D721Med (cell line): ENCODE results near the gene PDXDC1.
"Not testable (repeated sequence)": the region's sequence is repeated elsewhere in the genome, so short reads cannot be mapped to it uniquely, and the experiment has no call there.

Source experiments
- DNase-seq: peaks from one replicate; pipeline ENCODE4 v3.0.0; 2011; ENCODE audit warnings: low spot score; ENCODE audit not compliant: insufficient read length
- FAIRE-seq: peaks from 2 replicates; lab custom pipeline; 2011; peaks lifted over from hg19 to GRCh38; lab: Jason Lieb, UNC
- CTCF ChIP-seq: IDR thresholded peaks from 2 replicates; pipeline ENCODE4 v1.5.1; 2012; ENCODE audit warnings: mild to moderate bottlenecking, control low read depth; ENCODE audit not compliant: insufficient read depth; ENCODE audit errors: missing control alignments

Gene PDXDC1

DNA sequence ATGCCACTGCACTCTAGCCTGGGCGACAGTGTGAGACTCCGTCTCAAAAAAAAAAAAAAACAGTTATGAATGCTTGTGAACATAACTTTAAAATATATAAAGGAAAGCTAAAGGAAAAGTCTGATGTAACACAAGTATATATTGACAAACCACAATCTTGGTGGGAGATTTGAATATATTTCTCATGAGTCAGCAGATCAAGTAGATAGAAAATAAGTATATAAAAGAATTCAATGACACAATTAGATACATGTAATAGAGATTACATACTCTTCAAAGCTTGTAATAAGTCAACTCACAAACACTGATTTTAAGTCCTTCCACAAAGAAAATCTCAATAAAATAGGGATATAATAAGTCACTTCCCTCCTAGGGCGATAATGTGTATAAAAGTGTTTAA lies 40.8 kb downstream of the PDXDC1 start:
- not testable (repeated sequence) for FAIRE-seq, DNase-seq

DNA sequence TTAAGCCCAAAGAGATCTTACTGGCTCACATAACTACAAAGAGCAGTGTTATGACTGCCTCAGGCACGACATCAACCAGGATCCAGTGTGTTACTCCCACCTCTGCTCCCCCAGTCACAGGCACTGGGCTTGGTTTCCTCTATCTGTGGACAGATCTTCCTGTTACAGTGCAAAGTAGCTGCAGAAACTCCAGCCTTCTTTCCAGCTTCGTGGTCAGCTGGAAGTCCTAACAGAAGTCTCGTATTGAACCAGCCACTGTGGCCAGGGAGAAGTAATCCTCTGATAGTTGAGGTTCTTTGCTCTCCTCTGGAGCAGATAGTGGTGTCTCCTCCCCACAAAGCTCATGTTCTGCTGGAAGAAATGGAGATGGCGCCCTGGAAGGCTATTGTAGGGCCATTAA lies 41.5 kb downstream of the PDXDC1 start:
- DNase-seq, FAIRE-seq: not testable (repeated sequence)

- not testable (repeated sequence) for FAIRE-seq, DNase-seq
Measured at GRCh38 chr16:15016951-15017580, 42.2 kb downstream of the PDXDC1 start.

DNA sequence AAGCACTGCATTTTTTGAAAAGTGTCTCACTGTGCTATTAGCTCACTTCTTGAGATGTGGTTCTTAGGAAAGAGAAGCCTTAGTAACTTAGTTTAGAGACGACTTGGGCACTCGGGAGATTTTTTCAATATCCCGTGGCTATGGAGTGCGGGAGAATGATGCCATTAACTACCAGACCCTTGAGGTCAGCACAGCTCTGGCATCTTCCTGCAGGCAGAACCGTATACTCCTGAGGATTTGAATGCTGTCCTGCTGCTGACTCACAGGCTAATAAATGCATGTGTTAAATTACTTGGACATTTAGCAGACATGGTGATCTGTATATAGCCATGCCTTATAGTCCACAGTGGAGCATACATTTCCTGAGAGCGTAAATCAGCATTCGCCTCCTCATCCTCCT lies 46.6 kb downstream of the PDXDC1 start:
- not testable (repeated sequence) for FAIRE-seq, DNase-seq

DNA sequence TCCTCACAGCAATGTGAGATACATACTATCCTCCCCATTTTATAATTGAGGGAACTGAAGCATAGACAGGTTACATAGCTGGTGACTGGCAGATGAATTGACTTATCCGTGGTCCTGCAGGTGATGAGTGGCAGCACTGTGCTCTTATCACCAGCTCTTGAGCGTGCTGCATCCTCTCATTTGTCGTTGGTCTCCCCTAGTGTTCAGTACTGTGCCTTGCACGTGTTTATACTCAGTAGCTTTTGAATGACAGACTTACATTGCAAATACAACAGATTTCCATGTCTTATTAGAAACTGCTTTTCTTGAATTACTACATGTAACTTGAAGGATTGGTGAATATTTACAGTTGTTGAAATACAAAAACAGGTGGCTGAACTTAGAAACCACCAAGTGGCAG lies 47.4 kb downstream of the PDXDC1 start:
- FAIRE-seq, DNase-seq: not testable (repeated sequence)
- peak; percentile 55 for TF ChIP-seq CTCF

DNA sequence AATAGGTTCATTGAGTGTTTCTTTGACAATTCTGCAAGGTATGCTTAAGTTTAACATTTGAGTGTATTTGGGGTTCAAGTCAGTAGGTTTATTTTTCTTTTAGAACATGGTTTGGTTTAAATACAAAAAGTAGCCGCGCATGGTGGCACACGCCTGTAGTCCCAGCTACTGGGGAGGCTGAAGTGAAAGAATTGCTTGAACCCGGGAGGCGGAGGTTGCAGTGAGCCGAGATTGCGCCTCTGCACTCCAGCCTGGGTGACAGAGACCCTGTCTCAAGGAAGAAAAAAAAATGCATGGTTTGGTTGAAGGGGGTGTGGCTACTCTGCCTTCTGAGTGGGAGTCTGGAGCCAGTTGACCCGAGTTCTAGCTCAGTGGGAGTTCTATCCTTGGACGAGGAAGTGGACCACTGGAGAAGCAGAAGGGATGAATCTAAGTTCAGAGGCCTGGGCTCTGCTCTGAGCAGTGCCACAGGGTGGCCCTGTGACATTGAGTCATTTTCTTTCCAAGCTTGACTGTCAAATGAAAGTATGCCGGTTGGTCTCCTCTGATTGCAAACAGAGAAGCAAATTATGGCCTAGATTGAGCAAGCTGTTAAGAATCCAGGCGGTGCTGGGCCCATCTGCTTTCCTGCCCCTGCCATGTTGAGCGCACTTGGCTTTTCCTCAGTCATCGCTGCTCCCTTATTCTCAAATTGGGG lies 48.7 kb downstream of the PDXDC1 start:
- DNase-seq, FAIRE-seq: not testable (repeated sequence)

GRCh38 chr16:15024858-15025199 lies 50.0 kb downstream of the PDXDC1 start:
- not testable (repeated sequence) for FAIRE-seq, DNase-seq

DNA sequence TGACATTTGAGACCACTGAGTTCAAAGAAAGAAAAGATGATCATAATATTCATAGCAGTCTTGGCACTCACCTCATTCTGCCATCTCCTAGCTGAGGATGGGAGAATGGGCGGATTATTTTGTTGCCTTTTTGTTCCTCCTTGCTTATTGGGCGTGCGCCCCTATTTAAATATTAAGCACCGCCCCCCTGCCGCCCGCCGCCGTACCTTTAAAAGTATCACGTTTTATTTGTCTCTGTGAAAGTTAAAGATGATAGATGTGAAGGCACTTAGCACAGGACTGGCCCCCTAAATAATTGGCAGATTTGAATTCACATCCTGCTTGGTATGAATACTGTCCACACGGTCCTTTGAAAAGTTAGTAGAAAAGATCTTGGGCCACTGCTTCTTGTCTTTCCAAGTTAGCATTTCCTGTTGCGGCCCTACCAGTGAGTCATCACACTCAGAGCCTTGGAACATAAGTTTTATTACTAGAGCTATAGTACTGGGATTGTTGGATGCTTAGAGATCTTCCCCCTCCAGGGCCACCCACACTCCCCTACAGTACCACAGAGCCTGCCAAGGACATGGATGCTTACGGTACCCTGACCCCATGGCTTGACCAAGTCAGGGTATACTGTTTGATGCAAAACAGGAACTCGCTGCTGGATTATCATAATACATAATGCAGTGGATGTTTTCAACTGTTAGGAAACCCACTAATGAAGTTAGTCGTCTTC lies 50.6 kb downstream of the PDXDC1 start:
- FAIRE-seq, DNase-seq: not testable (repeated sequence)

GRCh38 chr16:15027051-15027450 lies 52.2 kb downstream of the PDXDC1 start:
- not testable (repeated sequence) for DNase-seq, FAIRE-seq

DNA sequence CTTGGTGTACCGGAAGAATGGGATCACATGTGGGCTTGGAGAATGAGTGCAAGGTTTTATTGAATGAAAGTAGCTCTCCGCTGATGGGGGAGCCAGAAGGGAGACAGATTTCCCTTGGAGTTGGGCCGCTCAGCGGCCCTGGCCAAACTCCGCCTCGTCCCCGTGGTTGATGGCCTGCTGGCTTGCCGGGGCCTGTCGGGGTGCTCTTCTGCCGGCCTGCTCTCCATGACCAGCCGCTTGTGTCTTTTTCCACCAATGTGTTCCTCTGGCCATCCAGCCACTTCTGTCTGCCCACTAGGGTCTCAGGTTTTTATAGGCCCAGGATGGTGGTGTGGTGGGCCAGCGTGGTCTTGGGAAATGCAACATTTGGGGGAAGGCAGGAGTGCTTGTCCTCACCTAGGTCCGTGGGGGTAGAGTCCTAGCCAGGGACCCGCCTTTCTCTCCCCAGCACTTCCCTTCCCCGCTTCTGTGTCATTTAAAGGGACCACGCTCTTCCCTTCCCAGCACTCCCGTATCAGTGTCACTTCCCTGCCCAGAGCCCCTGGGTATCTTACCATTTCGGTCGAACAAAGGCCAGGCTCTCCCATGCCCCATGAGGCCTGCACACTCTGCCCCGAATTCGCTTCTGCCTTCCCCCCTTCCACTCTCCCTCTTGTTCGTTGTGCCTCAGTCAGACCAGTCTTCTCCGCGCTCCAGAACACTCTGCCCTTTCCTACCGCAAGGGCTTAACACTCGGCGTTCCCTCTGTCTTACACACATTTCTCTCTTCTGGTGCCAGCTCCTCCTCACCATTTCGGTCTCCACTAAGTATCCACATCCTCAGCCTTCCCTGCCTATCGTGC lies 52.9 kb downstream of the PDXDC1 start:
- not testable (repeated sequence) for FAIRE-seq

GRCh38 chr16:15028345-15028715 lies 53.5 kb downstream of the PDXDC1 start:
- not testable (repeated sequence) for DNase-seq, FAIRE-seq

More for the DNA sequence above, 52.9 kb downstream of the PDXDC1 start:
- not testable (repeated sequence) for DNase-seq

GRCh38 chr16:15028801-15029698 lies 54.2 kb downstream of the PDXDC1 start:
- DNase-seq, FAIRE-seq: not testable (repeated sequence)

DNA sequence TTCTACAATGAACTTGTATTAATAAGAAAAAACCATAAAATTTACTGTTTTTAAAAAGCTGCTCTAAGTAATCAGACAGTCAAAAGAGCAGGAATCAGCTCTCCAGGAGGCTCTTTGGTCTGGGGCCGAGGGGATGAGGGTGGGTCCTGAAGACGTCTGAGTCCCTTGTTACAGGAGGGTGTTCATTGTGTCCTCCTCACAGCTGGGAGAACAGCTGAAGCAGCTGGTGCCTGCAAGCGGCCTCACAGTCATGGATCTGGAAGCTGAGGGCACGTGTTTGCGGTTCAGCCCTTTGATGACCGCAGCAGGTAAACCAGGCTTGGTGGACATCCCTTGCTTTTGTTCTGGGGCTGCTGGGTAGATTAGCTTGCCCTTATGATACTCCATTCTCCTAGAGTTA lies 54.9 kb downstream of the PDXDC1 start:
- not testable (repeated sequence) for FAIRE-seq, DNase-seq
